SJCRH30 (cell line): ENCODE results near the gene RFLNA. TPM values are rescaled to one million over a fixed set of nuclear protein-coding genes. Genes with fewer than 3 reads are reported as not detected.
A peak's percentile ranks its signal among the peaks of the same experiment; 100 is the strongest.

Experiments
- DNase-seq, 2 experiments: peaks; one replicate each; pipeline ENCODE4 v3.0.0-alpha.2; 2015 to 2020
- H3K27ac ChIP-seq: fragments of 250-450 bp; sonication (Bioruptor Pico); 2 replicates; pipeline ENCODE4 v1.5.1; 2020; ENCODE audit warnings: mild to moderate bottlenecking, moderate library complexity
- H3K27me3 ChIP-seq: fragments of 250-450 bp; sonication (Bioruptor Pico); 2 replicates; pipeline ENCODE4 v1.5.1; 2020; ENCODE audit warnings: mild to moderate bottlenecking, moderate library complexity
- H3K36me3 ChIP-seq: fragments of 250-450 bp; sonication (Bioruptor Pico); 2 replicates; pipeline ENCODE4 v1.5.1; 2020; ENCODE audit warnings: mild to moderate bottlenecking, moderate library complexity
- H3K4me1 ChIP-seq: fragments of 250-450 bp; sonication (Bioruptor Pico); 2 replicates; pipeline ENCODE4 v1.5.1; 2020; ENCODE audit warnings: mild to moderate bottlenecking, moderate library complexity
- H3K4me3 ChIP-seq: fragments of 250-450 bp; sonication (Bioruptor Pico); 2 replicates; pipeline ENCODE4 v1.5.1; 2020; ENCODE audit warnings: mild to moderate bottlenecking, moderate library complexity
- H3K9me3 ChIP-seq: fragments of 250-450 bp; sonication (Bioruptor Pico); replicated peaks from 2 replicates; pipeline ENCODE4 v1.5.1; 2020; ENCODE audit warnings: mild to moderate bottlenecking, moderate library complexity
- total RNA-seq: library from RNA; depleted of rRNA; stranded (reverse); fragments of >200 nt; shearing (Covaris generic); gene quantifications from 2 replicates; pipeline ENCODE4 v1.2.3, GENCODE V29; 2014

The RFLNA gene
- total RNA-seq, 1 experiment from 2014 or later: 56.4 TPM

- Histone ChIP-seq H3K36me3 (peaks cover 80% of the 10 kb centered on the region), H3K27me3 (no peaks in the 10 kb centered on the region), H3K9me3 (peaks cover 10% of the 10 kb centered on the region), H3K4me3 (no peak overlapping the region), H3K27ac (no peak overlapping the region), H3K4me1 (no peaks in the 10 kb centered on the region)
- DNase-seq: no peak
Observed at GRCh38 chr12:124327362-124328043, 32.6 kb downstream of the RFLNA start.

DNA sequence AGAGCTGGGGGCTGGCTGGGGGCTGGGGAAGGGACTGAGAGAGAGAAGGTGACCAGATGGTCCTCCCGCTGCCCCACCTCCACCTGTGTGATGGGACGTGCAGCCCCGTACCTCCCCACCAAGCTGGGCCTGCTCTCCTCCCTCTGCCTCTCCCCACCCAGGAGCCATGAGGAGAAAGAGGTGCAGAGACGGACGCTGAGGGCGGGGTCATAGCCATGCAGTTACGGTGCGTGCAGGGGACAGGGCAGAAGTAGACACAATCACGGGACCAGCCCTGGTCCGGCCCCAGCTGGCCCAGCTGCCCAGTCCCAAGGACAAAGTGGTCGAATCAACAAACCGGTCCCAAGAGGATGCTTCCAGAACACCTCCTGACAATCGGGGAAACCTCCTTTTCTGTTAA, 33.2 kb downstream of the RFLNA start:
- Histone ChIP-seq H3K27me3 (no peaks in the 10 kb centered on the region), H3K4me1 (no peaks in the 10 kb centered on the region), H3K36me3 (peaks cover 86% of the 10 kb centered on the region), H3K4me3 (no peak overlapping the region), H3K27ac (no peak overlapping the region), H3K9me3 (peaks cover 10% of the 10 kb centered on the region)
- no peak for DNase-seq

DNA sequence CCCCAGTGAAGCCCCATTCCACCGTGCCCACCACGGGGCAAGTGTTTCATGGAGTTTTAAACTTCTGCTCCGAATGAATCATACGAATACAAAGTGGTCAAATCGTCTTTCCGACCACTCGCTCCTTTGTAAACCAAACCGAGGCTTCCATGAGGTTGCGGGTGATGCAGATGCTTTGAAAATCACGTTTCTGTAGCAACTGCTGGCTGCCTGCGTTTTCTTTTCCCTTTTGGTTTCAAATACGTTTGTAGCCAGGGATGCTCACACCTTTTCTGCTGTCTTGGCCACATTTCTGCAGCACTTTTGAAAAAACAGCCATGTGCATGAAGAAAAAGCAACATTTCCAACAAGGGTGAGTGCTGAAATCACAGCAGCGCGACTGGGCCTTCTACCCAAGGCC, 33.7 kb downstream of the RFLNA start:
- Histone ChIP-seq H3K9me3 (peaks cover 8% of the 10 kb centered on the region), H3K27me3 (no peaks in the 10 kb centered on the region), H3K4me3 (no peak overlapping the region), H3K36me3 (peaks cover 87% of the 10 kb centered on the region), H3K4me1 (no peaks in the 10 kb centered on the region), H3K27ac (no peak overlapping the region)
- no peak for DNase-seq

- Histone ChIP-seq H3K27me3 (no peaks in the 10 kb centered on the region), H3K4me1 (no peaks in the 10 kb centered on the region), H3K36me3 (peaks cover 84% of the 10 kb centered on the region), H3K4me3 (no peak overlapping the region), H3K9me3 (no peaks in the 10 kb centered on the region), H3K27ac (no peak overlapping the region)
- peak; percentile 38 to 52 for DNase-seq
Observed at GRCh38 chr12:124332058-124332672, 37.3 kb downstream of the RFLNA start.

DNA sequence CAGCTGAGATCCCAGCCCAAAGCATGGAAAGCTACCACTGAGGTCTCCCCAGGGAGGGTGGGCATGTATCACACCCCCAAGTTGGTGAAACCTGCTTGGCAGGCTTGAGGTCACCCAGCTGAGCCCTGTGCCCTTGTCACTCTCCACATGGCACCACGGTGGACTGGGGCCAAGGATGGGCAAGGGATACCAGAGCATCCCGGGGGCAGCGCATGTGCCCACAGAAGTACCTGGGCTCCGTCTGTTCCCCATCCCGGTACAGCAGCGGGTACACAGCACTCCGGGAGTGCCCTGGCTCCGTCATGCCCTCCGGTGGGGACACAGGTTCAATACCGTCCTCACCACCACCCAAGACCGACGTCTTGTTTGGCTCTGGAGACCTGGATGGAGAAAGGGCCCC, 38.0 kb downstream of the RFLNA start:
- no peaks in the 10 kb centered on the region for H3K4me1 ChIP-seq
- H3K27me3 ChIP-seq: no peaks in the 10 kb centered on the region
- H3K9me3 ChIP-seq: no peaks in the 10 kb centered on the region
- DNase-seq: no peak
- no peak overlapping the region for H3K27ac ChIP-seq
- peaks cover 86% of the 10 kb centered on the region for H3K36me3 ChIP-seq
- no peak overlapping the region for H3K4me3 ChIP-seq

DNA sequence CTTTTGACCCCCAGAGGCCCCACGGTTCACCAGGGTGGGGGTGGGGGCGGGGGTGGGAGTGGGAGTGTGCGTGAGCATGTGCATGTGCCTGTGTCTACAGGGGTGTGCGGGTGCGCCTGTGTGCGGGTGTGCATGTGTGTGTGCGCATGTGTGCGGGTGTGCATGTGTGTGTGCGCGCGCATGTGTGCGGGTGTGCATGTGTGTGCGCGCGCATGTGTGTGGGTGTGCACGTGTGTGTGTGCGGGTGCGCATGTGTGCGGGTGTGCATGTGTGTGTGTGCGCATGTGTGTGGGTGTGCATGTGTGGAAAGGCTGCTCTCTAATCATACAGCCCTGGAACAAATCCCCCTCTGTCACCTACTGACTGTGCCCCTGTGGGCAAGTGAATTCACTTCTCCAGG, 38.8 kb downstream of the RFLNA start:
- peaks cover 82% of the 10 kb centered on the region for H3K36me3 ChIP-seq
- H3K27ac ChIP-seq: no peak overlapping the region
- H3K4me1 ChIP-seq: no peaks in the 10 kb centered on the region
- H3K4me3 ChIP-seq: no peak overlapping the region
- no peaks in the 10 kb centered on the region for H3K9me3 ChIP-seq
- no peak for DNase-seq
- H3K27me3 ChIP-seq: no peaks in the 10 kb centered on the region

DNA sequence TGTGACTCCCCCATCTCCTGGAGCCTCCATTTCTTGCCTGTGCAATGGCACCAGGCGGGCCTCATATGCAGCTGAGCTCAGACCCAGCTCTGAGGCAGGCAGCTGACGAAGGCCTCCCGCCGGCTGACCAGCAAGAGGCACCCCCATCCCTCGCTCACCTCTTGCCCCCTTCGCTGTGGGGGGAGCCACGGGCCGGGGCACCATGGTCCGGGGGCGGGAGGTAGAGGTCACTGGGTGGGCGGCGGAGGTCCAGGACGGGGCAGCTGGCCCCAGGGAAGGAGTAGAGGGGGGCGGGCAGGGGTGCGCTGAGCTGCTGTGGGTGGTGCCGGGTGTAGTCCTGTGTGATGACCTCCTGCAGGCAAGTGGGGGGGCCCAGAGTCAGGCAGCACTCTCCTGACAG, 39.4 kb downstream of the RFLNA start:
- Histone ChIP-seq H3K27ac (no peak overlapping the region), H3K4me1 (no peaks in the 10 kb centered on the region), H3K36me3 (peaks cover 77% of the 10 kb centered on the region), H3K27me3 (no peaks in the 10 kb centered on the region), H3K9me3 (no peaks in the 10 kb centered on the region), H3K4me3 (no peak overlapping the region)
- no peak for DNase-seq

- H3K36me3 ChIP-seq: peaks cover 71% of the 10 kb centered on the region
- H3K4me1 ChIP-seq: no peaks in the 10 kb centered on the region
- no peak for DNase-seq
- no peaks in the 10 kb centered on the region for H3K27me3 ChIP-seq
- H3K4me3 ChIP-seq: no peak overlapping the region
- H3K9me3 ChIP-seq: no peaks in the 10 kb centered on the region
- H3K27ac ChIP-seq: no peak overlapping the region
Observed at GRCh38 chr12:124334976-124335375, 40.1 kb downstream of the RFLNA start.

DNA sequence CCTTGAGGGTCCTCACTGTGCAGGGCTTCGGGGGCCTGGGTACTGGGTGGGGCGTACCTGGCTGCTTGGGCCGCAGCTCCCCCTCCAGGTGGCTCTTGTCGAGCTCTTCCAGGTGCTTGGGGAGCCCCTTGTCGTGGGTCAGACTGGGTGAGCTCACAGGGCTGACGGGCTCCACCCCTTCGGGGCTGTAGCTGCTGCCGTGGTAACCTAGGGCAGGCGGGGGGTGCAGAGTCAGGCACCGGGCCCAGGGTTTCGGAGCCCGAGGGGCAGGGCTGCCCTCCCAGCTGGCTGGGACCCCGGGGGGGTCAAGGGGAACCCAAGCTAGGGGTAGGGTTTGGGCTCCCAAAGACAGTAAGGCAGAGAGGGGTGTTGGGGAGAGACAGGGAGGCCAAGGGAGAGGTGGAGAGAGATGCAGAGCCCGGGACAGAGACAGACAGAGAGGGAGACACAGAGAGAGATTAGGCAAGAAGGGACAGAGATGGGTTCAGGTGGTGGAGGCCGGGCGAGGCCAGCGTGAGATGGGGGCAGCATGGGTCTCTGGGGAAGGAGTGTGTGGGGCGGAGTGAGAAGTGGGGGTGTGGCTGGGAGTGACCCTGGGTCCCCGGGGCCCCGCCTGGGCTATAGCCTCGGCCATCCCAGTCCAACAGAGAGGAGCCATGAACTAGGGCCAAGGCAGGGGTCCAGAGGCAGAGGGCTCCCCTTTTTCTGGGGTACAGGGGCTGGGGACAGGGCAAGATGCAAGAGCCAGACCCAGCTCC, 40.7 kb downstream of the RFLNA start:
- no peak for DNase-seq
- Histone ChIP-seq H3K4me1 (no peaks in the 10 kb centered on the region), H3K27me3 (no peaks in the 10 kb centered on the region), H3K4me3 (no peak overlapping the region), H3K36me3 (peaks cover 71% of the 10 kb centered on the region), H3K27ac (no peak overlapping the region), H3K9me3 (no peaks in the 10 kb centered on the region)

- no peaks in the 10 kb centered on the region for H3K27me3 ChIP-seq
- no peak overlapping the region for H3K27ac ChIP-seq
- no peak overlapping the region for H3K4me3 ChIP-seq
- H3K4me1 ChIP-seq: no peaks in the 10 kb centered on the region
- peaks cover 67% of the 10 kb centered on the region for H3K36me3 ChIP-seq
- DNase-seq: no peak
- no peaks in the 10 kb centered on the region for H3K9me3 ChIP-seq
Observed at GRCh38 chr12:124336184-124336437, 41.2 kb downstream of the RFLNA start.

- peaks cover 67% of the 10 kb centered on the region for H3K36me3 ChIP-seq
- no peaks in the 10 kb centered on the region for H3K27me3 ChIP-seq
- no peaks in the 10 kb centered on the region for H3K9me3 ChIP-seq
- no peaks in the 10 kb centered on the region for H3K4me1 ChIP-seq
- no peak overlapping the region for H3K27ac ChIP-seq
- DNase-seq: no peak
- no peak overlapping the region for H3K4me3 ChIP-seq
Observed at GRCh38 chr12:124336742-124337520, 42.0 kb downstream of the RFLNA start.

GRCh38 chr12:124337622-124338021, 42.7 kb downstream of the RFLNA start:
- Histone ChIP-seq H3K27me3 (no peaks in the 10 kb centered on the region), H3K4me1 (no peaks in the 10 kb centered on the region), H3K27ac (no peak overlapping the region), H3K9me3 (no peaks in the 10 kb centered on the region), H3K4me3 (no peak overlapping the region), H3K36me3 (peaks cover 66% of the 10 kb centered on the region)
- no peak for DNase-seq

GRCh38 chr12:124338448-124338847, 43.6 kb downstream of the RFLNA start:
- H3K9me3 ChIP-seq: no peaks in the 10 kb centered on the region
- no peak overlapping the region for H3K4me3 ChIP-seq
- H3K36me3 ChIP-seq: peaks cover 66% of the 10 kb centered on the region
- H3K27me3 ChIP-seq: no peaks in the 10 kb centered on the region
- H3K4me1 ChIP-seq: no peaks in the 10 kb centered on the region
- DNase-seq: no peak
- H3K27ac ChIP-seq: no peak overlapping the region

- H3K4me3 ChIP-seq: no peak overlapping the region
- H3K36me3 ChIP-seq: peaks cover 70% of the 10 kb centered on the region
Observed at GRCh38 chr12:124338876-124339603, 44.1 kb downstream of the RFLNA start.

More at GRCh38 chr12:124338876-124339603, 44.1 kb downstream of the RFLNA start:
- DNase-seq: no peak
- Histone ChIP-seq H3K4me1 (no peaks in the 10 kb centered on the region), H3K9me3 (no peaks in the 10 kb centered on the region), H3K27me3 (no peaks in the 10 kb centered on the region), H3K27ac (no peak overlapping the region)
